GM19395 (cell line): ENCODE results near the gene ASAP3.

Experiments used
- ATAC-seq: cut with Tn5 transposase; IDR thresholded peaks from one replicate; pipeline ENCODE4 v1.9.1; 2021; ENCODE audit warnings: mild to moderate bottlenecking, moderate library complexity; ENCODE audit not compliant: unreplicated experiment

The ASAP3 gene

GRCh38 chr1:23483321-23484252 lies at the start of gene ASAP3:
TSS of gene ASAP3 (minus strand) at chr1:23484179. CDS start at chr1:23484133, 46 bp downstream.
- no peak for ATAC-seq

GRCh38 chr1:23533246-23534023 lies 49.5 kb upstream of the ASAP3 start:
- no peak for ATAC-seq

- ATAC-seq: no peak
These were observed 47.6 kb upstream of the ASAP3 start for GRCh38 chr1:23531562-23532094.

GRCh38 chr1:23530747-23531561 lies 47.0 kb upstream of the ASAP3 start, which contains the start of gene E2F2:
TSS of gene E2F2 (minus strand) at chr1:23531233. CDS start at chr1:23530793, 440 bp downstream.
- peak; percentile 50 for ATAC-seq

GRCh38 chr1:23530087-23530746 lies 46.2 kb upstream of the ASAP3 start:
- no peak for ATAC-seq

- no peak for ATAC-seq
These were observed 45.4 kb upstream of the ASAP3 start for GRCh38 chr1:23529146-23530086.

GRCh38 chr1:23528250-23528978 lies 44.4 kb upstream of the ASAP3 start:
- ATAC-seq: peak; percentile 59

- no peak for ATAC-seq
These were observed 43.9 kb upstream of the ASAP3 start for GRCh38 chr1:23527900-23528249.

- ATAC-seq: no peak
These were observed 43.4 kb upstream of the ASAP3 start for GRCh38 chr1:23527366-23527765.

- no peak for ATAC-seq
These were observed 42.5 kb upstream of the ASAP3 start for GRCh38 chr1:23526329-23527041.

- ATAC-seq: no peak
These were observed 41.7 kb upstream of the ASAP3 start for GRCh38 chr1:23525558-23526250.

GRCh38 chr1:23524716-23525401 lies 40.9 kb upstream of the ASAP3 start:
- ATAC-seq: no peak

GRCh38 chr1:23524163-23524562 lies 40.2 kb upstream of the ASAP3 start:
- ATAC-seq: no peak

GRCh38 chr1:23522244-23522982 lies 38.4 kb upstream of the ASAP3 start:
- ATAC-seq: no peak

GRCh38 chr1:23521588-23521987 lies 37.6 kb upstream of the ASAP3 start:
- ATAC-seq: no peak

- ATAC-seq: no peak
These were observed 33.6 kb upstream of the ASAP3 start for GRCh38 chr1:23517581-23517980.
